ENCODE data around the gene ENPEP. TPM values are rescaled to one million over a fixed set of nuclear protein-coding genes. Genes with fewer than 3 reads are reported as not detected.

The ENPEP gene
- total RNA-seq, 2 experiments from 2014 or later = 0.21 TPM; not detected in 1

- ChIA-PET CTCF (ENCODE audit: unreplicated experiment) (no interaction called here), POLR2A (no interaction called here)
- Histone ChIP-seq H3K4me3 (ENCODE audit: low read depth, low read length, poor library complexity, severe bottlenecking) (no peak overlapping the region), H3K4me1 (ENCODE audit: insufficient read depth, low read length, poor library complexity, severe bottlenecking) (no peaks in the 10 kb centered on the region), H3K27ac (ENCODE audit: low read depth, low read length, poor library complexity, severe bottlenecking) (no peak overlapping the region), H3K36me3 (ENCODE audit: insufficient read depth, low read length) (no peaks in the 10 kb centered on the region), H3K4me2 (ENCODE audit: low read length) (no peak overlapping the region), H2AFZ (ENCODE audit: low read length) (no peak overlapping the region), H3K9me3 (ENCODE audit: low read length) (no peaks in the 10 kb centered on the region), H3K79me2 (ENCODE audit: insufficient read depth, low read depth, low read length) (no peaks in the 10 kb centered on the region), H4K20me1 (ENCODE audit: insufficient read depth, low read length) (no peaks in the 10 kb centered on the region), H3K9me2 (ENCODE audit: insufficient read depth, low read length) (no peaks in the 10 kb centered on the region)
- BruUV-seq (replicated peaks) = no TSS peak
- no peak for TF ChIP-seq EZH2phosphoT487 (IDR thresholded peaks at IDR 0.05; ENCODE audit: borderline replicate concordance, low read depth, low read length)
- TF ChIP-seq CTCF (conservative IDR thresholded peaks at IDR 0.05; ENCODE audit: low read length) = no peak
- no peak for DNase-seq (ENCODE audit: low spot score)
- intact Hi-C loops (cut with micrococcal nuclease; ENCODE audit: unreplicated experiment) = no loop called here
Observed at GRCh38 chr4:110442309-110442708, 33.6 kb upstream of the ENPEP start.

GRCh38 chr4:110442788-110443187 is 33.2 kb upstream of the ENPEP start:
- Histone ChIP-seq H3K27ac (ENCODE audit: low read depth, low read length, poor library complexity, severe bottlenecking) (no peak overlapping the region), H3K4me1 (ENCODE audit: insufficient read depth, low read length, poor library complexity, severe bottlenecking) (no peaks in the 10 kb centered on the region), H3K4me2 (ENCODE audit: low read length) (no peak overlapping the region), H3K9me3 (ENCODE audit: low read length) (no peaks in the 10 kb centered on the region), H3K9me2 (ENCODE audit: insufficient read depth, low read length) (no peaks in the 10 kb centered on the region), H3K79me2 (ENCODE audit: insufficient read depth, low read depth, low read length) (no peaks in the 10 kb centered on the region), H2AFZ (ENCODE audit: low read length) (no peak overlapping the region), H3K36me3 (ENCODE audit: insufficient read depth, low read length) (no peaks in the 10 kb centered on the region), H3K4me3 (ENCODE audit: low read depth, low read length, poor library complexity, severe bottlenecking) (no peak overlapping the region), H4K20me1 (ENCODE audit: insufficient read depth, low read length) (no peaks in the 10 kb centered on the region)
- DNase-seq (ENCODE audit: low spot score) = no peak
- ChIA-PET POLR2A (no interaction called here), CTCF (ENCODE audit: unreplicated experiment) (no interaction called here)
- TF ChIP-seq CTCF (conservative IDR thresholded peaks at IDR 0.05; ENCODE audit: low read length) (no peak), EZH2phosphoT487 (IDR thresholded peaks at IDR 0.05; ENCODE audit: borderline replicate concordance, low read depth, low read length) (no peak)
- intact Hi-C loops (cut with micrococcal nuclease; ENCODE audit: unreplicated experiment) = no loop called here
- no TSS peak for BruUV-seq (replicated peaks)

GRCh38 chr4:110449947-110450346 is 26.0 kb upstream of the ENPEP start:
- TF ChIP-seq CTCF (conservative IDR thresholded peaks at IDR 0.05; ENCODE audit: low read length) (no peak), EZH2phosphoT487 (IDR thresholded peaks at IDR 0.05; ENCODE audit: borderline replicate concordance, low read depth, low read length) (no peak)
- POLR2A ChIA-PET = no interaction called here
- H3K27ac ChIP-seq (ENCODE audit: low read depth, low read length, poor library complexity, severe bottlenecking) = no peak overlapping the region
- H4K20me1 ChIP-seq (ENCODE audit: insufficient read depth, low read length) = no peaks in the 10 kb centered on the region
- CTCF ChIA-PET (ENCODE audit: unreplicated experiment) = no interaction called here
- H3K4me3 ChIP-seq (ENCODE audit: low read depth, low read length, poor library complexity, severe bottlenecking) = no peak overlapping the region
- no TSS peak for BruUV-seq (replicated peaks)
- intact Hi-C loops (cut with micrococcal nuclease; ENCODE audit: unreplicated experiment) = no loop called here
- DNase-seq (ENCODE audit: low spot score) = no peak
- H2AFZ ChIP-seq (ENCODE audit: low read length) = no peak overlapping the region
- no peaks in the 10 kb centered on the region for H3K4me1 ChIP-seq (ENCODE audit: insufficient read depth, low read length, poor library complexity, severe bottlenecking)
- H3K79me2 ChIP-seq (ENCODE audit: insufficient read depth, low read depth, low read length) = no peaks in the 10 kb centered on the region
- no peaks in the 10 kb centered on the region for H3K9me3 ChIP-seq (ENCODE audit: low read length)
- H3K9me2 ChIP-seq (ENCODE audit: insufficient read depth, low read length) = no peaks in the 10 kb centered on the region
- H3K36me3 ChIP-seq (ENCODE audit: insufficient read depth, low read length) = no peaks in the 10 kb centered on the region
- no peak overlapping the region for H3K4me2 ChIP-seq (ENCODE audit: low read length)
